Pancreas (tissue), 10 donors: ENCODE measurements around the gene TNFRSF1A. TPM values are rescaled to one million over a fixed set of nuclear protein-coding genes. Genes with fewer than 3 reads are reported as not detected.

ENCODE experiments used
- ATAC-seq, 4 donors: fragments of 200-7000 bp; cut with Tn5 transposase; one replicate each; pipeline versions ENCODE4 v1.8.0 to v1.9.1; 2020; ENCODE audit warnings: mild to moderate bottlenecking in 4 of 4, moderate library complexity in 4 of 4
- DNase-seq, 6 donors: peaks; one replicate each; pipeline ENCODE4 v3.0.0-alpha.2; 2020
- FAIRE-seq: peaks from 2 replicates; lab custom pipeline; 2012; peaks lifted over from hg19 to GRCh38; lab: Jason Lieb, UNC
- H3K27ac ChIP-seq, 4 donors: fragments of 200-600 bp; sonication (generic); 1 replicate in 3 of 4; 2 replicates in 1 of 4; pipeline versions ENCODE4 v1.5.0 to v1.8.0; 2020
- H3K27me3 ChIP-seq, 4 donors: fragments of 200-600 bp; one replicate each; pipeline ENCODE4 v1.8.0; 2021
- H3K36me3 ChIP-seq, 3 donors: fragments of 200-600 bp; sonication (generic) in 1 of 3; one replicate each; pipeline versions ENCODE4 v1.5.0 to v1.8.0; 2020 to 2021
- H3K4me1 ChIP-seq, 3 donors: fragments of 200-600 bp; one replicate each; pipeline ENCODE4 v1.8.0; 2021
- H3K4me3 ChIP-seq, 4 donors: fragments of 200-600 bp; sonication (generic) in 2 of 4; one replicate each; pipeline versions ENCODE4 v1.5.0 to v1.8.0; 2020 to 2021
- H3K9me3 ChIP-seq, 4 donors: fragments of 200-600 bp; one replicate each; pipeline ENCODE4 v1.8.0; 2021
- CTCF ChIP-seq, 4 donors: fragments of 200-600 bp; sonication (generic) in 3 of 4; IDR thresholded peaks; one replicate each; pipeline versions ENCODE4 v1.5.0 to v1.8.0; 2021; ENCODE audit warnings: antibody characterized with exemption in 4 of 4
- WGBS, 2 donors: extraction: QIAGEN DNeasy Blood & Tissue Kit; methylation state at CpG; one replicate each; pipeline ENCODE4 v1.1.7; 2013; 5-methylcytosine and 5-hydroxymethylcytosine counted together
- intact Hi-C, 3 donors: fragments of 100-400 bp; cut with DNase I; formaldehyde crosslinking; loops; one replicate each; pipeline versions ENCODE4 v1.11.1 to v1.14.2; 2022
- polyA plus RNA-seq, 2 donors: library from polyadenylated mRNA; stranded (reverse); fragments of 200-250 nt; gene quantifications; one replicate each; pipeline ENCODE4 v1.2.3, GENCODE V29; 2013
- total RNA-seq, 6 donors: library from RNA; stranded (reverse); fragmentation: NEBNext Ultra II Directional in 4 of 6; extraction: Animal tissue kit (Norgen Biotek cat#: 25700) in 4 of 6; gene quantifications; one replicate each; pipeline versions ENCODE4 v1.2.1 to v1.2.4, GENCODE V29; 2021 to 2023
- donor health status: healthy with polysubstance abuse.
- donor health status: DM: no; HTN: no; CAD: no; lungs with moderate emphysema.
- donor health status: DM: no; HTN: no; CAD: no.
- donor health status: control.
- donor health status: control.
- donor health status: Bipolar disorder and iron deficiency.
- donor health status: DM: yes; HTN: yes; CAD: no.
- donor health status: DM: no; HTN: no; CAD: no.
- donor health status: DM: no; HTN: no; CAD: no.
- donor health status: DM: yes; HTN: yes; CAD: no.

The TNFRSF1A gene
- total and polyA plus RNA-seq, 8 donors = 23.5 to 68.1 (median 36.6) TPM

GRCh38 chr12:6301721-6302120 lies 40.2 kb downstream of the TNFRSF1A start:
- no peak for TF ChIP-seq CTCF (IDR thresholded peaks at IDR 0.05)
- no peaks in the 10 kb centered on the region for H3K27me3 ChIP-seq
- H3K27ac ChIP-seq = no peak overlapping the region
- DNase-seq = peak in 1 of 6 donors; percentile 17
- 89 to 95% methylated on average over 7 of the region's 7 CpGs for WGBS, 2 donors
- ATAC-seq = no peak
- no peaks in the 10 kb centered on the region for H3K9me3 ChIP-seq
- H3K4me3 ChIP-seq = no peak overlapping the region
- intact Hi-C loops = no loop called here
- no peaks in the 10 kb centered on the region for H3K4me1 ChIP-seq
- H3K36me3 ChIP-seq = no peaks in the 10 kb centered on the region
- no peak for FAIRE-seq

DNA sequence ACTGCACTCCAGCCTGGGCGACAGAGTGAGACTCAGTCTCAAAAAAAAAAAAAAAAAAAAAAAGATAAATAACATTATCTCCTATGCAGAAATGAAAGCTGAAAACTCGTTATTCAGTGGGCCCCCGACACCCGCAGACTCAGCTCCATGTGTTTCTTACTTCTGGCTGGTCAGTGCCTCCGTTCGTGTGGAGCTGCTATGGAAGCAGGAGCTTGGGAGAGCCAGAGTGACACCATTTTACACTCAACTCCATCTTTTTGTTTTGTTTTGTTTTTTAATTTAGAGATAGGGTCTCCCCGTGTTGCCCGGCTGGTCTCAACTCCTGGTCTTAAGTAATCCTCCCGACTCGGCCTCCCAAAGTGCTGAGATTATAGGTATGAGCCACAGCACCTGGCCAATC lies 44.7 kb downstream of the TNFRSF1A start:
- intact Hi-C loops = no loop called here
- peaks cover 7 to 18% (median 9%) of the 10 kb centered on the region in 3 donors for H3K4me1 ChIP-seq
- no peak for FAIRE-seq
- H3K36me3 ChIP-seq = no peaks in the 10 kb centered on the region
- H3K9me3 ChIP-seq = no peaks in the 10 kb centered on the region
- 87 to 91% methylated on average over 9 of the region's 10 CpGs for WGBS, 2 donors
- H3K4me3 ChIP-seq = no peak overlapping the region
- no peak for TF ChIP-seq CTCF (IDR thresholded peaks at IDR 0.05)
- peak in 1 of 6 donors; percentile 5 for DNase-seq
- no peaks in the 10 kb centered on the region for H3K27me3 ChIP-seq
- no peak overlapping the region for H3K27ac ChIP-seq
- ATAC-seq = no peak

DNA sequence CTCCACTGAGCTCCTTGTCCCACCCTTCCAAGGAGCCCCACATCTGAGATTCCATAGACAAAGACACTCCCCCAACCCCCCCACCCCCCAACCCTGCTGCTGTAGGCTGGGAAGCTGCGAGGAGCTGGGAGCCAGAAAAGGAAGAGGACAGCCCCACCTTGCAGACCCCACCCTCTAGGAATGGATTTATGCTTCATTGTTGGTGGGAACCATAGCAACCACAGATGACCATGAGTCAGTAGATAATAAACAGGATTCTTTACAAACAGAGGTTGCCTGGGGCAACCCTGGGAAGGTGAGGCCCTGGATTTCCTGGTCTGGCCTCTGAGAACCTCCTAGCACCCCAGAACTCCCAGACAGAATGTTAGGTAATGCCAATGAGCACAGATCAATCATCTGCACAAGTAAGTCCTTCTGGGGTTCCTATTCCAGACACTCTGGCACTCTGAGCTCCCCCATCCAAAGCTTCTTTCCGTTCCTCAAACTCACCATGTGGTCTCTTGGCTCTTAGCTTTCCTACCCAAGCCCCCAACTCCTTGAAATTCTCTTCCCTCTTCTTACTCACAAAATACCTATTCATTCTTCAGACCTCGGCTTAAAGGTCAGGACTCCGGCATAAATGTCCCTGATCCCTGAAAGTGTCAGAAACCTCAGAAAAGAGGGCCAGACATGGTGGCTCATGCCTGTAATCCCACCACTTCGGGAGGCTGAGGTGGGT lies 46.6 kb downstream of the TNFRSF1A start:
- Histone ChIP-seq H3K27ac (peak overlapping the region; percentile 30 to 82 (median 72)), H3K4me3 (no peak overlapping the region), H3K27me3 (no peaks in the 10 kb centered on the region), H3K9me3 (no peaks in the 10 kb centered on the region), H3K36me3 (no peaks in the 10 kb centered on the region), H3K4me1 (peaks cover 7 to 18% (median 9%) of the 10 kb centered on the region in 3 donors)
- DNase-seq = peak in 2 of 6 donors; percentile 61 to 71
- intact Hi-C loops = no loop called here
- FAIRE-seq = no peak
- TF ChIP-seq CTCF (IDR thresholded peaks at IDR 0.05) = no peak
- peak; percentile 82 to 92 (median 84) for ATAC-seq
- 71% methylated on average over 5 of the region's 5 CpGs for WGBS, 2 donors

DNA sequence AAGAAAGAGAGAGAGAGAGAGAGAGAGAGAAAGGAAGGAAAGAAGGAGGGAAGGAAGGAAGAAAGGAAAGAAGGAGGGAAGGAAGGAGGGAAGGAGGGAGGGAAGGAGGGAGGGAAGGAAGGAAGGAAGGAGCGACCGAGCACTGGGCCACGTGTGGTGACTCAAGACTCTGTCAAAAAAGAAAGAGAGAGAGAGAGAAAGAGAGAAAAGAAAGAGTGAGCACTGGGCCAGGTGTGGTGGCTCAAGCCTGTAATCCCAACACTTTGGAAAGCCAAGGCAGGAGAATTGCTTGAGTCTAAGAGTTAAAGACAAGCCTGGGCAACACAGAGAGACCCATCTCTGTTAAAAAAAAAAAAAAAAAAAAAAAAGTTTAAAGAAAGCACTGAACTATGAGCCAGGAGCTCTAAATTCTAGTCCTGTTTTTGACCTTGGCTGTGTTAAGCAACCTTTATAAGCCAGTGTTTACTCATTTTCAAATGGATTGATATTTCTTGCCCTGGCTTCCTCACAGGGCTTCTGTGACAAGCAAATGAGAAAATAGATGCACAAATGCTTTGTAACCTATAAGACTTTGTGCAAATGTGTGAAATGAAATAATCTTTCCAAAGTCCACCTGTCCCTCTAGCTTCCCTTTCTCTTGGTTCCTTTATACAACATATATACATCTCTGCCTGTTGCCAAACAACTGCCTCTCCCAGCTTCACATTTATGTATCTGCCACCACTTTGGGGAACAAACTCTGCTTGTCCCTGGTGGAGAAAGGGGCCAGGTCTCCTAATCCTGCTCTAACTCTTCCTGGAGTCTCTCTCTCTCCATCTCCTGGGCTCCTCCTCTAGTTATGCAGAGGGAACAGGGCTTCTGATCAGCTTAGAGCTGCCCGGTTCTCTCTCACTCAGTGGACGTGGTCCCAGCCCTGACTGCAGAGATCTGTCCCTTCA lies 47.5 kb downstream of the TNFRSF1A start:
- H3K4me1 ChIP-seq = peaks cover 7 to 18% (median 9%) of the 10 kb centered on the region in 3 donors
- H3K9me3 ChIP-seq = no peaks in the 10 kb centered on the region
- intact Hi-C loops = no loop called here
- DNase-seq = no peak
- FAIRE-seq = no peak
- ATAC-seq = peak; percentile 42 to 64 (median 60)
- 37 to 45% methylated on average over 5 of the region's 5 CpGs for WGBS, 2 donors
- TF ChIP-seq CTCF (IDR thresholded peaks at IDR 0.05) = no peak
- H3K36me3 ChIP-seq = no peaks in the 10 kb centered on the region
- H3K27me3 ChIP-seq = no peaks in the 10 kb centered on the region
- no peak overlapping the region for H3K4me3 ChIP-seq
- H3K27ac ChIP-seq = peak overlapping the region; percentile 30 to 82 (median 72)
